ENCODE measurements around the gene ARRDC5. TPM values are rescaled to one million over a fixed set of nuclear protein-coding genes. Genes with fewer than 3 reads are reported as not detected.

ARRDC5 gene
- total RNA-seq, 1 donor, result 4.3 TPM

Other genes starting within 250 kb of the ARRDC5 start
- gene MYDGF, start 232.6 kb downstream of the ARRDC5 start, total RNA-seq, result 40.8 TPM
- 59.6 TPM for gene DPP9, start 179.1 kb downstream of the ARRDC5 start, total RNA-seq
- gene FEM1A, start 111.2 kb downstream of the ARRDC5 start, total RNA-seq, result 15.1 TPM
- 7.0 TPM for gene TICAM1, start 71.2 kb downstream of the ARRDC5 start, total RNA-seq
- gene PLIN3, start 35.2 kb downstream of the ARRDC5 start, total RNA-seq, result 44.1 TPM
- 0.21 TPM for gene UHRF1, start 6.6 kb upstream of the ARRDC5 start, total RNA-seq
- 17.9 TPM for gene KDM4B, start 66.2 kb upstream of the ARRDC5 start, total RNA-seq